Fibroblast of pulmonary artery (primary cell): ENCODE results near the gene WDFY3.

Experiments
- DNase-seq: peaks from one replicate; pipeline ENCODE4 v3.0.0-alpha.2; 2010; ENCODE audit warnings: low read depth
- H3K4me3 ChIP-seq: replicated peaks from 2 replicates; pipeline ENCODE4 v1.5.1; 2011; ENCODE audit warnings: low read depth, mild to moderate bottlenecking, control low read depth, low read length, moderate library complexity
- TF ChIP-seq, protein P1 (sequence below): IDR thresholded peaks from 2 replicates; pipeline ENCODE4 v1.5.1; 2011; ENCODE audit warnings: mild to moderate bottlenecking, control low read depth, low read length, inconsistent platforms; ENCODE audit errors: missing control alignments

WDFY3 gene

DNA sequence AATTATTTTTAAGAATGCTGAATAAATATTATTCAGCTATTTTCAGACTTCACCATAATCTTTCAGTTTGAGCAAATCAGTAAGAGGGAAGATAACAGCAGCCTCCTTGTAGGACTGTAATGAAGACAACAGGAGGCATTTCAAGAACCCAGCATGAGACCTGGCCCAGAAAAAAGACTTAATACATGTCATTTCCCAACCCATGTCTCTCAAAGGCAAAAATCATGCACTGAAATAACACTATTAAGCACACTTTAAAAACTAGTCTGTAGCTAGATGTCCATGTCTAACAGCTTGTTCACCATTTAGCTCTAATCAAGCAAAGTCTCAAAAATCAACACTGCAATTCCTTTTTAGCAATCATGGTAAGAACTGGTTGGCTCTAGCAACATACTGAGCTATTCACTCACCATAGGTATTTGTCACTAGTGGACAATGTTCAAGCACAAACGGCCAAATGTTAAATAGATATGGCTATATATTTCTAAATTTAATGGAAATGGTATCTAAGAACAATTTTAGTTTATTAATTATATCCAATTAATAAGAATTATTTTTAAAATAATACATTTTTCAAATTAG lies 109.9 kb downstream of the WDFY3 start:
- no peak overlapping the region for H3K4me3 ChIP-seq
- TF ChIP-seq, protein P1, sequence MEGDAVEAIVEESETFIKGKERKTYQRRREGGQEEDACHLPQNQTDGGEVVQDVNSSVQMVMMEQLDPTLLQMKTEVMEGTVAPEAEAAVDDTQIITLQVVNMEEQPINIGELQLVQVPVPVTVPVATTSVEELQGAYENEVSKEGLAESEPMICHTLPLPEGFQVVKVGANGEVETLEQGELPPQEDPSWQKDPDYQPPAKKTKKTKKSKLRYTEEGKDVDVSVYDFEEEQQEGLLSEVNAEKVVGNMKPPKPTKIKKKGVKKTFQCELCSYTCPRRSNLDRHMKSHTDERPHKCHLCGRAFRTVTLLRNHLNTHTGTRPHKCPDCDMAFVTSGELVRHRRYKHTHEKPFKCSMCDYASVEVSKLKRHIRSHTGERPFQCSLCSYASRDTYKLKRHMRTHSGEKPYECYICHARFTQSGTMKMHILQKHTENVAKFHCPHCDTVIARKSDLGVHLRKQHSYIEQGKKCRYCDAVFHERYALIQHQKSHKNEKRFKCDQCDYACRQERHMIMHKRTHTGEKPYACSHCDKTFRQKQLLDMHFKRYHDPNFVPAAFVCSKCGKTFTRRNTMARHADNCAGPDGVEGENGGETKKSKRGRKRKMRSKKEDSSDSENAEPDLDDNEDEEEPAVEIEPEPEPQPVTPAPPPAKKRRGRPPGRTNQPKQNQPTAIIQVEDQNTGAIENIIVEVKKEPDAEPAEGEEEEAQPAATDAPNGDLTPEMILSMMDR = no peak
- DNase-seq = no peak

- H3K4me3 ChIP-seq = no peak overlapping the region
- DNase-seq = no peak
- TF ChIP-seq, protein P1 = no peak
These were observed 110.7 kb downstream of the WDFY3 start for GRCh38 chr4:84855774-84856173.

DNA sequence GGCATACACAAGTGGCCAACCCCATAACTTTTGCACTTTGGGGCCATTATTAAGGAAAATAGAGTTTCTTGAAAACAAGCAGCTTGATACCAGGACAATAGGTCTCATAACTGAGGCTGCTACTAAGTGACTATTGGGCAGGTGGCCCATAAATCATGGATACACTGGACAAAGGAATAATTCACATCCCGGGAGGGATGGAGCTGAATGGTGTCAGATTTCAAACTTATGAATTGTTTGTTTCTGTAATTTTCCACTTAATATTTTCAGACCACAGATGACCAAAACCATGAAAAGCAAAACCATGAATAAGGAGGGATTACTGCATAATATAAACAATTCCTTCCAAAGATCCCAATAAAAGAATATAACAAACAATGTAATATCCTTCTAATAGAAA lies 114.4 kb downstream of the WDFY3 start:
- DNase-seq = peak; percentile 31
- TF ChIP-seq, protein P1 = no peak
- no peak overlapping the region for H3K4me3 ChIP-seq

DNA sequence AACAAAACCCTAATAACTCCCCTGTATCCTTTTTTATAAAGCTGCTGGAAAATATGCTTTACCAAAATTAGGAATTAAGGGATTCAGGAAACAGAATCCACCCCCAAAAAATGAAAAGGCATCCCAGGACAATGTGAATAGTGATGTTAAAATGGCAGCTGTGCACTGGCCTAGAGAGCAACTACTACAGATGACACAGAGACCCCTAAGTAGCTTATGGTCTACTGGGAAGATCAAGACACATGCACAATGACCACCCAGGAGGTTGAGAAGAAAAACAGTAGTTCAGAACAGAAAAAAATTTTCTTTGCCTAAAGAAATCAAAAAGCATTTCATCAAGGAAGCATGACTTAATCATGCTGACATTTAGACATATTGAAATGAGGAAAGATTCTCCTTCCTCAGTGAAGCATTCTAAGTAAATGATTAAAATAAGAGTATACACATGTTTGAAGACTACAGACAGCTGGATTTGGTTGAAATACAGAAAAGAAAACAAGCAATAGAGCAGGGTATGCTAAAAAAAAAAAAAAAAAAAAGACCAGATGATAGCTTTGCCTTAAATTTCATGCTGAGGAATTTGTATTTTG lies 117.3 kb downstream of the WDFY3 start:
- no peak for DNase-seq
- TF ChIP-seq, protein P1 = no peak
- no peak overlapping the region for H3K4me3 ChIP-seq

DNA sequence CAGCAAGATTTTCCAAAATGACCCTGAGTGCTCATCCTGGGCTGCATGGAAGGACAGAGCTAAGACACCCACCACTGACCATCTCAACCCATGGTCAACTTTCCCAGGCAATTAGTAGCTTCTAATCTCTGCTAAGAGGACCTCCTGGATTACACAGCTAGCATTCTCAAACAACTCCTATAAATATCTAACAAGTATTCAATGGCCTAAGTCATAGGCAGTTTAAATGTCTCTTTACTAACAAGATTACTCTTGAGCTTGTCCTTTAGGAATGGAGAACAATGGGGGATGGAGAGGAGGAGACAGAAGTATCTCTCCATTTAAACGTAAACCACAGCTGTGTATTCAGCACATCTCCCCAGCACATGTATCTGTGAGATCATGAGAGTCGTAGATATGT lies 118.1 kb downstream of the WDFY3 start:
- no peak overlapping the region for H3K4me3 ChIP-seq
- TF ChIP-seq, protein P1 = no peak
- DNase-seq = no peak

DNA sequence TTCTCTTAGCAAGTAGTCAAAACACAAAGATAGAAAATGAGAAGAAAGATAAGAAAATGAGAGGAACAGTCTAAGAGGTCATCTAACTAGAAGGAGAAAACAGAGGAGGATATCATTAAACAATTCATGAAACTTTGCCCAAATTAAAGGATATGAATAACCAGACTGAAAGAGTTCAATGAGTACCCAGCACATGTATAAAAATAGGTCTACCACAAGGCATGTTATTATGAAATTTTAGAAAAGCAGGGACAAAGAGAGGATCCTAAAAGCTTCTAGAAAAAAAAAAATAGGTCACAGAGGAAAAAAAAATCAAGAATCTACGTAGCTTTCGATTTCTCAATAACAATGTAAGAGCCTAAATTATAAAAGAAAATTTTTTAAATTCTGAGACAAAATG lies 118.5 kb downstream of the WDFY3 start:
- DNase-seq = no peak
- TF ChIP-seq, protein P1 = no peak
- H3K4me3 ChIP-seq = no peak overlapping the region

DNA sequence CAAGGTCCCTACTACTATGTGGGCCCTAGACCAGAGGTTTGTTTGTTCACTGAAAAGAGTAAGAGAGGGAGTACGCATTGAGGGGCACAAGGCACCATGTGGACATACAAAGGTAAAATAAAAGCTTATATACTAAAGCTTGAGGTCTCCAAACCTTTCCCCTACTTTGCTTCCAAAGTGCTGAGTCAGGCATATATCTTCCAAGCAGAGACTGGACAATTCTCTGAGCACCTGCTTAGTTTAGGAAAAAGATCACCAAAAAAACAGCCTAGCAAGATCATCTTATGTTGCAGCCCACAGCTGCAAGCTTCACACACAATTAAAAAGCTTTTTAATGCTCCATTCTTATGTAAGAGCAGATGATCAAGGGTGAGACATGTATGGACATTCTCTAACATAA lies 119.5 kb downstream of the WDFY3 start:
- DNase-seq = no peak
- TF ChIP-seq, protein P1 = no peak

More for the DNA sequence above, 119.5 kb downstream of the WDFY3 start:
- no peak overlapping the region for H3K4me3 ChIP-seq
